OCI-LY3 (cell line): ENCODE results near the gene CACNA1C.

Source experiments
- H2AFZ ChIP-seq: fragments of 200-600, 300-600 bp; shearing (Covaris generic); 2 replicates; pipeline ENCODE4 v1.6.0; 2014; ENCODE audit warnings: antibody characterized with exemption, low read depth, low read length
- H3K27ac ChIP-seq: fragments of 200-600, 300-600 bp; sonication (generic); 2 replicates; pipeline ENCODE4 v1.5.1; 2014; ENCODE audit warnings: mild to moderate bottlenecking, low read length, moderate library complexity, mixed read lengths
- H3K27me3 ChIP-seq: fragments of 200-600, 300-600 bp; sonication (generic); 2 replicates; pipeline ENCODE4 v1.6.1; 2014; ENCODE audit warnings: low read depth, low read length, mixed read lengths
- H3K36me3 ChIP-seq: fragments of 200-600, 300-600 bp; sonication (generic); replicated peaks from 2 replicates; pipeline ENCODE3; 2014; ENCODE audit warnings: low read depth, low read length, mixed read lengths
- H3K4me1 ChIP-seq: fragments of 300-600, 200-600 bp; sonication (generic); 2 replicates; pipeline ENCODE4 v1.6.1; 2014; ENCODE audit warnings: low read length, mixed read lengths
- H3K4me2 ChIP-seq: fragments of 200-600, 300-600 bp; sonication (generic); 2 replicates; pipeline ENCODE4 v1.6.1; 2014; ENCODE audit warnings: low read length, mixed read lengths
- H3K4me3 ChIP-seq: fragments of 300-600, 200-600 bp; sonication (generic); 2 replicates; pipeline ENCODE4 v1.5.1; 2014; ENCODE audit warnings: antibody characterized with exemption, mild to moderate bottlenecking, low read length, moderate library complexity
- H3K79me2 ChIP-seq: fragments of 300-600, 200-600 bp; shearing (Covaris generic); 2 replicates; pipeline ENCODE4 v1.6.1; 2014; ENCODE audit warnings: mild to moderate bottlenecking, low read length, mixed read lengths
- H3K9ac ChIP-seq: fragments of 300-600, 200-600 bp; shearing (Covaris generic); 2 replicates; pipeline ENCODE4 v1.6.0; 2014; ENCODE audit warnings: mild to moderate bottlenecking, low read length, moderate library complexity
- H3K9me3 ChIP-seq: fragments of 200-600, 300-600 bp; shearing (Covaris generic); 2 replicates; pipeline ENCODE4 v1.6.1; 2014; ENCODE audit warnings: low read length, mixed read lengths; ENCODE audit not compliant: insufficient read depth
- H4K20me1 ChIP-seq: fragments of 200-600, 300-600 bp; sonication (generic); 2 replicates; pipeline ENCODE4 v1.6.1; 2016; ENCODE audit warnings: low read length, mixed read lengths; ENCODE audit not compliant: insufficient read depth
- CTCF ChIP-seq: fragments of 200-600, 300-600 bp; sonication (generic); IDR thresholded peaks from 2 replicates; pipeline ENCODE4 v1.5.1; 2014; ENCODE audit warnings: antibody characterized with exemption, low read length, low read depth
- EZH2phosphoT487 ChIP-seq: fragments of 200-600 bp; shearing (Covaris generic); IDR thresholded peaks from 2 replicates; pipeline ENCODE4 v1.6.1; 2018; ENCODE audit warnings: antibody characterized with exemption, mixed run types, low read depth

Gene CACNA1C

GRCh38 chr12:2481951-2482350 lies 429.2 kb downstream of the CACNA1C start:
- Histone ChIP-seq H3K79me2 (no peaks in the 10 kb centered on the region), H3K9me3 (no peaks in the 10 kb centered on the region), H4K20me1 (no peaks in the 10 kb centered on the region), H3K4me2 (no peak overlapping the region), H3K4me1 (peaks cover 12% of the 10 kb centered on the region), H3K36me3 (no peaks in the 10 kb centered on the region), H3K27ac (no peak overlapping the region), H2AFZ (no peak overlapping the region), H3K9ac (no peak overlapping the region), H3K27me3 (peaks cover 6% of the 10 kb centered on the region; the same call in 1 of the 2 replicates), H3K4me3 (no peak overlapping the region)
- TF ChIP-seq EZH2phosphoT487, result no peak
- no peak for TF ChIP-seq CTCF

DNA sequence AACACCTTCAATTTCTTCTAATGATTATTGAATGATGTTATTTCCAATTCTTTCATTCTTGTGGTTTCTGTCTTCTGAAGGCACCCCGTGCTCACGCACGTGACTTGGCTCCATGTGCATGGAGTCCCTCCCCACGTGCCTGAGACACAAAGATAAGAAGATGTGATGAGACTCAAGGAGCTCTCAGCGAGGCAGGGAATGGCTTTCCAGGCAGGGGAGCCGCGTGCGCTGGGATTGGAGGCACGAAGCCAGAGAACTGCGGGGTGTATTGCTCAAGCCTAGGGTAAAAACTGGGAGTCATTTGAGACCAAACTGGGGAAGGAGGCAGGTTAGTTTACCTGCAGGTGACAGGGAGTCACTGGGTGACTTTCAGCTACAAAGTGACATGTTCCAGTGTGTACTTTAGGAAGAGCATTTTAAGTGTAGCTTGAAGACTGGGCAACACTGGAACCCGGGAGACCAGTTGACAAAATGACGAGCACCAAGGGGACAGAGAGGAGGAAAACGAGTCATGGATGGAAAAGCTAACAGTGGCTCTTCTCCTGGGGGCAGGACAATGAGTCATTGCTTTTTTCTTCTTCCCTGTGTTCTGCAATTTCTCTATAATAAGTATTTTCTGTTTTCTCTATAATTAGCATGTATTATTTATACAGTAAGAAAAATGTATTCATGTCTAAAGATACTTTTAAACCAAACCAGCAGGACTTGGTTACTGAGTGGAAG lies 430.3 kb downstream of the CACNA1C start:
- H3K79me2 ChIP-seq, result no peaks in the 10 kb centered on the region

DNA sequence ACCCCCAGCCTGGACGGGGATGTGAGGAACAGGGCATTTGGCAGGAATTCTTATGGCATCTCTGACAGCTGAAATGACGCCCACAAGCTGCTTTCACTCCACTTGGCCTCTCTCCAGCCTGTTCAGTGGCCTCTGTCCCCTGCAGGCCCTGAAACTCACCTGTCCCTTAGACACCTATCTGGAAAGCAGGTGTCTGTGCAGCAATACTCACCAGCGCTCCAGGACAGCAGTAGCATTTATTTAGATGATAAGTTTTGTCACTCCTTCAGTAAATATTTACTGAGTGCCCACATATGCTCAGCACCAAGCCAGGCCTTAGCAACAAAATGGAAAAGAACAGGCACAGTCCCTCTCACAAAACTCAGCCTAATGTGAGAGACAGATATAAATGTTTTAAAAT lies 430.9 kb downstream of the CACNA1C start:
- no peaks in the 10 kb centered on the region for H3K36me3 ChIP-seq
- H3K4me1 ChIP-seq, result peaks cover 12% of the 10 kb centered on the region

More for the DNA sequence above, 430.3 kb downstream of the CACNA1C start:
- Histone ChIP-seq H3K4me1 (peaks cover 12% of the 10 kb centered on the region), H2AFZ (no peak overlapping the region), H3K27me3 (0 out of 2 replicates have a peak, but pooled peaks cover 4% of the 10 kb centered on the region), H3K9ac (no peak overlapping the region), H3K27ac (no peak overlapping the region), H3K9me3 (no peaks in the 10 kb centered on the region), H4K20me1 (no peaks in the 10 kb centered on the region), H3K4me3 (no peak overlapping the region), H3K4me2 (no peak overlapping the region), H3K36me3 (no peaks in the 10 kb centered on the region)
- no peak for TF ChIP-seq EZH2phosphoT487
- no peak for TF ChIP-seq CTCF

More for the DNA sequence above, 430.9 kb downstream of the CACNA1C start:
- H3K9ac ChIP-seq, result no peak overlapping the region
- no peak overlapping the region for H3K27ac ChIP-seq
- TF ChIP-seq CTCF (no peak), EZH2phosphoT487 (no peak)
- no peak overlapping the region for H2AFZ ChIP-seq
- H3K4me3 ChIP-seq, result no peak overlapping the region
- no peak overlapping the region for H3K4me2 ChIP-seq
- H4K20me1 ChIP-seq, result no peaks in the 10 kb centered on the region
- no peaks in the 10 kb centered on the region for H3K9me3 ChIP-seq
- no peaks in the 10 kb centered on the region for H3K79me2 ChIP-seq
- H3K27me3 ChIP-seq, result no peaks in the 10 kb centered on the region
